Urinary bladder (tissue), 4 donors: ENCODE data around the gene CHD5. TPM values are rescaled to one million over a fixed set of nuclear protein-coding genes. Genes with fewer than 3 reads are reported as not detected.

Experiments
- DNase-seq: peaks from one replicate; pipeline ENCODE4 v3.0.0-alpha.2; 2015; ENCODE audit errors: extremely low spot score
- H3K27ac ChIP-seq: one replicate; pipeline ENCODE4 v1.5.1; 2013; ENCODE audit warnings: low read depth, mild to moderate bottlenecking, moderate library complexity
- H3K36me3 ChIP-seq: one replicate; pipeline ENCODE4 v1.6.1; 2013; ENCODE audit warnings: mild to moderate bottlenecking, moderate library complexity; ENCODE audit not compliant: insufficient read depth
- H3K4me1 ChIP-seq: one replicate; pipeline ENCODE4 v1.6.1; 2013; ENCODE audit warnings: mild to moderate bottlenecking, moderate library complexity; ENCODE audit not compliant: insufficient read depth
- H3K4me3 ChIP-seq: one replicate; pipeline ENCODE4 v1.5.1; 2013; ENCODE audit warnings: low read depth, low read length
- WGBS: extraction: QIAGEN DNeasy Blood & Tissue Kit; methylation state at CpG from one replicate; pipeline ENCODE4 v1.1.7; 2013; 5-methylcytosine and 5-hydroxymethylcytosine counted together
- polyA plus RNA-seq: library from polyadenylated mRNA; stranded (reverse); fragments of 200-250 nt; gene quantifications from one replicate; pipeline ENCODE4 v1.2.3, GENCODE V29; 2013
- total RNA-seq: library from RNA; depleted of rRNA; stranded (reverse); fragments of >200 nt; gene quantifications from one replicate; pipeline ENCODE4 v1.2.3, GENCODE V29; 2014
- donor health status: healthy with polysubstance abuse.
- donor health status: healthy.

Gene CHD5
- total and polyA plus RNA-seq, 2 donors: 0.53 to 1.6 TPM

GRCh38 chr1:6102532-6102845 is 77.6 kb downstream of the CHD5 start:
- H3K4me1 ChIP-seq: no peaks in the 10 kb centered on the region
- H3K36me3 ChIP-seq: no peaks in the 10 kb centered on the region
- H3K4me3 ChIP-seq: no peak overlapping the region
- 77% methylated on average over 9 of the region's 9 CpGs for whole genome bisulfite sequencing
- no peak for DNase-seq
- no peak overlapping the region for H3K27ac ChIP-seq

- no peaks in the 10 kb centered on the region for H3K4me1 ChIP-seq
- no peak for DNase-seq
- no peak overlapping the region for H3K27ac ChIP-seq
- H3K4me3 ChIP-seq: no peak overlapping the region
- H3K36me3 ChIP-seq: no peaks in the 10 kb centered on the region
- 33% methylated on average over 25 of the region's 25 CpGs for WGBS
Observed at GRCh38 chr1:6101826-6102531, 78.1 kb downstream of the CHD5 start.

DNA sequence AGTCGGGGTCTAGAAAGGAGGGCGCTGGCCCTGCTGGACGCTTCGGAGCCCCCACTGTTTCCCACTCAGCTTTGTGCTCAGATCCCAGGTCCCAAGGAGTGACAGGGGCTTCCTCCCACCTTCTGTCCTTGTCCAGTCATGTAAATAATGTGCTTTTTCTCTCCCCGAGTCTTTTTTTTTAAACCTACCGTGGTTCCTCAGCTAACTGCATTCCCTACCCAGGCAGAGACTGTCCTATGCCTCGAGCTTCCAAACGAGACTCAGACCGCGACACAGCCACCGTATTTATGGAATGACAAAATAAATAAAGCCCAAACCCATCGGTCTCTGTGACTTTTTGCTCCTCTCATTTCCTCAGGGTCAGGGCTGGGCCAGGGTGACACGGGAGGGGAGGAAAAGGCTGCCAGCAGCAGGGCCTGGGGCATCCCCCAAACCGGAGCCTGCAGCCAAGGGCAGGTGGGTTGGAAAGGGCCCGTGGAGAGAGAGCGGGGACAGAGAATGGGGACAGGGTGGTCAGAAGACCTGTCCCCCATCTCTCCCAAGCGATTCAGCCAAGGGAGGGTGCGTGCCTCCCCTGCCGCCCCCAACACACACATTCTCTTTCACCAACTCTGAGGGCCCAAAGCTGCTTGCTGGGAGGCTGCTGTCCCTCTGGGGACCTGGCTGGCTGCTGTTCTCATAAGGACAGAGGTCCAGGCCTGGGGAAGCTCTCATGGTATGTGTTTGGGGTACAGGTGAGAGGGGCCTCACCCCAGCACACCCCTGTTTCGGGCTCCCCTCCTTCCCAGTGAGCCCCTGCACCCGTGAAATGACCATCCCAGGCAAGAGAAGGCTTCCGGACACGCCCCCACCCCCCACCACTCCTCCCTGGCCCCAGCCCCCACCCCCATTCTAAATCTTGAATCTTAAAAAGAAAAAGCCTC is 79.0 kb downstream of the CHD5 start:
- Histone ChIP-seq H3K27ac (no peak overlapping the region), H3K36me3 (no peaks in the 10 kb centered on the region), H3K4me1 (no peaks in the 10 kb centered on the region), H3K4me3 (no peak overlapping the region)
- DNase-seq: no peak
- WGBS: 61% methylated on average over 23 of the region's 23 CpGs

GRCh38 chr1:6099787-6100765 is 80.0 kb downstream of the CHD5 start:
- no peak for DNase-seq
- no peak overlapping the region for H3K27ac ChIP-seq
- no peaks in the 10 kb centered on the region for H3K36me3 ChIP-seq
- H3K4me1 ChIP-seq: no peaks in the 10 kb centered on the region
- no peak overlapping the region for H3K4me3 ChIP-seq
- WGBS: 79% methylated on average over 27 of the region's 27 CpGs

GRCh38 chr1:6099297-6099696 is 80.8 kb downstream of the CHD5 start:
- DNase-seq: no peak
- Histone ChIP-seq H3K27ac (no peak overlapping the region), H3K36me3 (no peaks in the 10 kb centered on the region), H3K4me1 (no peaks in the 10 kb centered on the region), H3K4me3 (no peak overlapping the region)
- 93% methylated on average over 15 of the region's 15 CpGs for WGBS

DNA sequence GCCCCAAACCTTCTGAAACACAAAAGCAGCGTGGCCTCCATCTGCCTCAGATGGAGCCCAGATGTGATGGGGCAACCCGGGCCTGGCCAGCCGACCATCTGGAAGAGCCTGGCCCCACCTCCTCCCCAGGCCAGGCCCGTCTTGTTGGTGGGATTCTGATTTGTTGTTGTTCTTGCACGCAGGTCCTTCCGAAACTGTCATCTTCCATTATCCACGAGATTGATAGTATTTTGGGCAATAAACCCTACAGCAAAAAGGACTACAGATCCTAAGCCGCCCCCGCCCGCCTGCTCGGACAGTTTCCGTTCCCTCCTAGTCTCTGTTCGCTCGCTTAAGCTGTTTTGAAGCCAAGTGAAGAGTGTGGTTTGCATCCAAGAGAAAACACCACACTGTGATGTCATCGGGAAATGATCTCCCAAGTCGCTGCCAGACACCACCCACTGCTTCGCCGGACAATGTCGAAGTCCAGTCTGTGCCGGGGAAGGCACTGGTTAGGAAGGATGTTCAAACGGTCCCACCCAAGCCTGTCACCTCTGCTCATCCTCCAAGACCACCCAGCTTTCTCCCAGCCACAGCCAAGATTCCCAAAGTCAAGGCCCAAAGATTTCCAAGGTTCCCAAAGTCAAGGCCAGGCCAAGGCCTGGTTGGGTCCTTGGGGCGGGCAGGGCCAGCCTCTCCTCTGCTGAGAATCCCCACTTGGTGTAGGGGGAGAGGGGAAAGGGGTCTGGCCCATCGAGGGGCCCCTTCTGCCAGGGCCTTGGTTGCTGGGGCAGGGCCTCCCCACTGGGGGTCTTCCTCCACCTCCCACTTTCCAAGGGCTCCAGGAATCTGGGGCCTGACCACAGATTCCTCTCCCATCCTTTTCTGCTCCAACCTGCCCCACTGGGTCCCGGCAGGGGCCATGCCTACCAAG is 81.6 kb downstream of the CHD5 start:
- Histone ChIP-seq H3K27ac (no peak overlapping the region), H3K4me3 (no peak overlapping the region), H3K4me1 (no peaks in the 10 kb centered on the region), H3K36me3 (no peaks in the 10 kb centered on the region)
- WGBS: 58% methylated on average over 24 of the region's 24 CpGs
- no peak for DNase-seq

DNA sequence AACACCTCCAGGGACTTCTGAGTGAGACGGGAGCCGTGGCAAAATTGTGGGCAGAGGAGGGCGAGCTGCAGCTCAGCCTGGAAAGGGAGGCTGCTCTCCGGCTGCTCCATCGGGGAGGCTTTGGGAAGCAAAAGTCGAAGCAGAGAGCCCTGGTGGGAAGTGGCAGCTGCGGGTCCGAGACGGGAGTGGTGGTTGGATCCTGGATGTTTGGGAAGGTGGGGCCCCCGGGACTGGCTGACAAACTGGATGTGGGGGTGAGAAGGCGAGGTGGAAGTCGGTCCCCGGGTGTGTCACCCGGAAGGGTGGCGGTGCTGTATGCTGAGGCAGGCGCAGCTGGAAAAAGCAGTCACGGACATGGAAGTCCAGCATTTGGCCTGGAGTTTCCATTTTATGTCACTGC is 82.3 kb downstream of the CHD5 start:
- H3K36me3 ChIP-seq: no peaks in the 10 kb centered on the region
- no peak for DNase-seq
- 85% methylated on average over 17 of the region's 17 CpGs for WGBS
- H3K4me1 ChIP-seq: no peaks in the 10 kb centered on the region
- H3K4me3 ChIP-seq: no peak overlapping the region
- H3K27ac ChIP-seq: no peak overlapping the region

DNA sequence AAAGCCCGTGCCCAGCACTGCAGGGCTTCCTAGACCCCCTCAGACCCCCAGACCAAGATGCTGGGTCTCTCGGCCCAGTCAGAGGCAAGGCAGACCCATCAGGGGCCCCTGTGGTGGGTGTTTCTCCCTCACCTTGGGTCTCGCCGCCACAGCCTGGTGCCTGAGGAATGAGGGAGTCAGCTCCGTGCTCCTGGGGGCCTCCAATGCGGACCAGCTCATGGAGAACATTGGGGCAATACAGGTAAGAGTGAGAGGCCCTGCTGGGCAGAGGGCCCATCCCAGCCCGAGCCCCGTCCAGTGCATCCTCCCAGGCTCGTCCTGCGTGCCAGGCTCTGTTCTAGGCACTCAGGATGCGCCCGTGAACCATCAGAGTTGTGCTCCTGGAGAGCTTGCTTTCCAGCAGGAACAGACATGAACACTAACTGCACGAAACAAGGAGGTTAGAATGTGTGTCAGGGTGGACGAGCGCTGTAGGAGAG is 83.0 kb downstream of the CHD5 start:
- H3K27ac ChIP-seq: no peak overlapping the region
- no peak overlapping the region for H3K4me3 ChIP-seq
- WGBS: 92% methylated on average over 15 of the region's 15 CpGs
- H3K4me1 ChIP-seq: no peaks in the 10 kb centered on the region
- H3K36me3 ChIP-seq: no peaks in the 10 kb centered on the region
- DNase-seq: no peak

DNA sequence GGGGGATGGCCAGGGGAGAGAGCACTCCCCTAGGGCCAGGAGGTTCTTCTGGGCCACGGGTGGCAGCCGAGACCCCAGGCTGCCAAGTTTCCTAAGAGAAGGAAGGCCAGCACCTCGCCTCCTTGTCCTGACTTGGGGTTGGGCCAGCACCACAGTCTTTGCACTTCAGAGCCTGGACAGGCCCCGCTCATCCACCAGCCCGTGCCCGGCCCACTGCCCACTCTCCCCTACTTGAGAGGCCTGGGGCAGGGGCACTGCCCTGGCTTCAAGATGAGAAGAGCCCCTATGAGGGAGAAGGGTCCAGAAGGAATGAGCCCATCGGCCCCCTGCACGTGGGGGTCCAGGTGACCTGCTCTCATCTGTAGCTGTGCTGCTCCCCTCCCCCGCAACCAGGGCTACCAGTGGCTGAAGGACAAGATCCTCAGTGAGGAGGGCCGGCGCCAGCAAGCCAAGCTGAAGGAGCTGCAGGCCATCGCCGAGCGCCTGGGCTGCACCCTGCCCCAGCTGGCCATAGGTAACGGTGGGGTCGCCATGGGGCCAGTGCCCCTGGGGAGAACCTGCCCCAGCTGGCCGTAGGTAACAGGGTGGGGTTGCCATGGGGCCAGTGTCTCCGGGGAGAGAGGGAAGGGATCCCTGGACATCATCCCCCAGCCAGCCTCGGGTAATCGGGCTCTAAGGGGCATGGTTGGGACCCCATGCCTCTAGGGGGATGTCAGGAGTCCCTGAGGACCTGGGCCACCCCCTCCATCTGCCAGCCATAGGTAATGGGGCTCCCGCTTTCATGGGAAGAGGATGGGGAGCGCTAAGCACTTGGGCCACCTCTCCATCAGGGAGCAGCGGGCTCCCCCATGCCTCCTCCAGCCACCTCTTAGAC is 83.6 kb downstream of the CHD5 start:
- Histone ChIP-seq H3K36me3 (no peaks in the 10 kb centered on the region), H3K27ac (no peak overlapping the region), H3K4me1 (no peaks in the 10 kb centered on the region), H3K4me3 (no peak overlapping the region)
- no peak for DNase-seq
- 91% methylated on average over 23 of the region's 23 CpGs for WGBS

DNA sequence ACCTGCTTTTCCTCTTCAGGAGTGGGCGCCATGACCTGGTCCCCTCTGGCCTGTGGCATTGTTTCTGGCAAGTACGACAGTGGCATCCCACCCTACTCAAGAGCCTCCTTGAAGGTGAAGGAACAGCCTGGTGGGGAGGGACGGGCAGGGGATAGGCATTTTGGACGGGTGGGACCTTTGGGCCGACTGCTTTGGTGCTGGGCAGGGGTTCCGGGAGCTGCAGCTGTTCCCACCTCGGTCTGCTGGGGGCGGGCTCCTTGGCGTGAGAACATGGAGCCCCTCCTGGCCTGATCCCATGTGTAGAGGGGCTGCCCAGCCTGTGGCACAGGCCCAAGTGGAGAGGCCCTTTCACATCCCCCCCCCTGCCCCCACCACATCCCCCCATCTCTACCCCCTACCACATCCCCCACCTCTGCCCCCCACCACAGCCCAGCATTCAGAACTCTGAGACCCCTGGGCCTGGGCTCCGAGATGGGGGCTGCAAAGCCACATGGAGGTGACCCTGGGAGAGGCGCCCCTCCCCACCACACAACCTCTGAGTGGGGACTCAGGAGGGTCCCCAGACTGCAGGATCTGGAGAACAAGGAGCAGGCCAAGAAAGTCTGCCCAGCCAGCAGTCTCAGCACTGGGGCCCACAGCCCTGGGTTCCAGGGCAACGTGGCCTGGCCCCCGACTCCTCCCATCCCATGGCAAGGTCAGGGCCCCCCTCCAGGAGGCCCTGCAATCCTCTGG is 84.4 kb downstream of the CHD5 start:
- WGBS: 84% methylated on average over 13 of the region's 13 CpGs
- no peak for DNase-seq
- H3K27ac ChIP-seq: no peak overlapping the region
- no peaks in the 10 kb centered on the region for H3K4me1 ChIP-seq
- H3K4me3 ChIP-seq: no peak overlapping the region
- H3K36me3 ChIP-seq: no peaks in the 10 kb centered on the region

GRCh38 chr1:6094801-6095505 is 85.2 kb downstream of the CHD5 start:
- WGBS: 87% methylated on average over 21 of the region's 21 CpGs
- Histone ChIP-seq H3K4me3 (no peak overlapping the region), H3K27ac (no peak overlapping the region), H3K36me3 (no peaks in the 10 kb centered on the region), H3K4me1 (no peaks in the 10 kb centered on the region)
- no peak for DNase-seq
